NCI-H1436 (cell line): ENCODE measurements around the gene TOM1L2.
"Not testable (repeated sequence)": the region's sequence is repeated elsewhere in the genome, so short reads cannot be mapped to it uniquely, and the experiment has no call there.

Source experiments
- DNase-seq: peaks from one replicate; lab custom pipeline; 2025; lab: John Stamatoyannopoulos, UW

Gene TOM1L2

GRCh38 chr17:17943281-17943984 lies 28.8 kb downstream of the TOM1L2 start:
- DNase-seq = peak; percentile 32

GRCh38 chr17:17942846-17943245 lies 29.4 kb downstream of the TOM1L2 start:
- DNase-seq = no peak

GRCh38 chr17:17941015-17941414 lies 31.2 kb downstream of the TOM1L2 start:
- DNase-seq = no peak

- no peak for DNase-seq
Observed at GRCh38 chr17:17940441-17940911, 31.7 kb downstream of the TOM1L2 start.

- not testable (repeated sequence) for DNase-seq
Observed at GRCh38 chr17:17939941-17940340, 32.3 kb downstream of the TOM1L2 start.

- no peak for DNase-seq
Observed at GRCh38 chr17:17938388-17939107, 33.7 kb downstream of the TOM1L2 start.

GRCh38 chr17:17937958-17938357 lies 34.2 kb downstream of the TOM1L2 start:
- no peak for DNase-seq

GRCh38 chr17:17937201-17937853 lies 34.9 kb downstream of the TOM1L2 start:
- DNase-seq = no peak

- no peak for DNase-seq
Observed at GRCh38 chr17:17935321-17936271, 36.6 kb downstream of the TOM1L2 start.

- DNase-seq = no peak
Observed at GRCh38 chr17:17934806-17935205, 37.4 kb downstream of the TOM1L2 start.

GRCh38 chr17:17934214-17934613 lies 38.0 kb downstream of the TOM1L2 start:
- DNase-seq = no peak

GRCh38 chr17:17933775-17934174 lies 38.4 kb downstream of the TOM1L2 start:
- no peak for DNase-seq

GRCh38 chr17:17931159-17931558 lies 41.0 kb downstream of the TOM1L2 start:
- no peak for DNase-seq

- DNase-seq = no peak
Observed at GRCh38 chr17:17930674-17931073, 41.5 kb downstream of the TOM1L2 start.

- no peak for DNase-seq
Observed at GRCh38 chr17:17929655-17930380, 42.4 kb downstream of the TOM1L2 start.

GRCh38 chr17:17928398-17929287 lies 43.6 kb downstream of the TOM1L2 start:
- DNase-seq = no peak

GRCh38 chr17:17926840-17927449 lies 45.3 kb downstream of the TOM1L2 start:
- no peak for DNase-seq

GRCh38 chr17:17926036-17926435 lies 46.2 kb downstream of the TOM1L2 start:
- no peak for DNase-seq

GRCh38 chr17:17924857-17925250 lies 47.3 kb downstream of the TOM1L2 start:
- DNase-seq = no peak
